Measurements from ENCODE around the gene PIR.

GRCh38 chrX:15345976-15346375, 147.2 kb downstream of the PIR start:
- TF ChIP-seq CTCF (IDR thresholded peaks at IDR 0.05) (no peak), POLR2A (IDR thresholded peaks at IDR 0.05) (no peak)
